GM19099 (cell line): ENCODE results near the gene FAM53B.

Source experiments
- POLR2A ChIP-seq: IDR thresholded peaks from 3 replicates; pipeline ENCODE4 v1.6.1; 2011; ENCODE audit warnings: low read depth; ENCODE audit not compliant: insufficient read length; ENCODE audit errors: extremely low read depth

Gene FAM53B

GRCh38 chr10:124641282-124642087, 102.7 kb downstream of the FAM53B start:
- TF ChIP-seq POLR2A, result no peak

DNA sequence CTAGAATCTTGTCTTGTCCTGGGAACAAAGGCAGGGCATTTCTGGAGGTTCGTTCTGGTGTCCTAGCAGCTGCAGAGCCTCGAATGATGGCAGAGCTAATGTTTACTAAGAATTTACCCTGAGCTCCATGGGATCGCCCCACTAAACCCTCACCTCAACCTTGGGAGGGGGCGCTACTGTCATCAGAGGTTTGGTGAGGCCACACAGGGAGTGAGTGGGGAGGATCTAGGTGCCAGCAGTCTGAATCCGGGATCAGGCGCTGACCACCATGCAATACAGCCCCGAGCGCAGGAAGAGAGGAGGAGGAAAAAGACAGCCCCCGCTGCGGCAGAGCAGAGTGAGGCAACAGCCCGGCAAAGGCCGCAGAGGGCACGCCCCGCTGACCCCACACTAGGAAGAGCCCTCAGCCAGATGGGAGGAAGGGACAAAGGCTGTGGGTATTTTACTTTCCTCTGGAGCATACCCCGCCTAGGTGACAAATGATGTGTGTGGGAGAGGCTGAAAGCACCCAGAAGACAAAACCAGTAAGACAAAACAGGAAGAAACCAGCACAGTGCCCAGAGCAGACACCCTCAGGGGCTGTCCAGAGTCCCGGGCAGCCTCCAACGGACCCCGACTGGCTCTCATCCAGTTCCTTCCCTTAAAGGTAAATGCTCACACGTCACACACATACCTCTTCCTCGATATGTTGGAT, 103.5 kb downstream of the FAM53B start:
- no peak for TF ChIP-seq POLR2A

- no peak for TF ChIP-seq POLR2A
Observed at GRCh38 chr10:124640056-124640455, 104.1 kb downstream of the FAM53B start.

GRCh38 chr10:124639646-124640045, 104.5 kb downstream of the FAM53B start:
- no peak for TF ChIP-seq POLR2A

DNA sequence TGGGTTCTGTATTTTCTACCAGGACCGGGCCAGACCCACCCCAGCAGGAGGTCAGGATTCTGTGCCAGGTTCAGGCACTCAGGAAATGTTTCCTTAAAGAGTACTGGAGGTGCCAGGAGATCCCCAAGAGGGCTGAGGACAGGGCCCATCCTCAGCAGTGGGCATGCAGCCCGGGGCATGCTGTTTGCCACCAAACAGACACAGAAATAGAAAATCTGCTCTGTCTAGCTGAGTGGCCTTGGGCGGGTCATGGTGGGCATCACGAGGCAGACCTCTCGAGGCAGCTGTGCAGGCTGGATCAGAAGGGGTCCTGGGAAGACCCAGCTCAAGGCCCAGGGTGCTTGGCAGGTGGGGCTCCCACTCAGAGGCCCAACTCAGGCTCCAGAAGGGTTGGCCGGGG, 105.0 kb downstream of the FAM53B start:
- TF ChIP-seq POLR2A, result no peak

GRCh38 chr10:124637746-124638145, 106.4 kb downstream of the FAM53B start:
- no peak for TF ChIP-seq POLR2A

DNA sequence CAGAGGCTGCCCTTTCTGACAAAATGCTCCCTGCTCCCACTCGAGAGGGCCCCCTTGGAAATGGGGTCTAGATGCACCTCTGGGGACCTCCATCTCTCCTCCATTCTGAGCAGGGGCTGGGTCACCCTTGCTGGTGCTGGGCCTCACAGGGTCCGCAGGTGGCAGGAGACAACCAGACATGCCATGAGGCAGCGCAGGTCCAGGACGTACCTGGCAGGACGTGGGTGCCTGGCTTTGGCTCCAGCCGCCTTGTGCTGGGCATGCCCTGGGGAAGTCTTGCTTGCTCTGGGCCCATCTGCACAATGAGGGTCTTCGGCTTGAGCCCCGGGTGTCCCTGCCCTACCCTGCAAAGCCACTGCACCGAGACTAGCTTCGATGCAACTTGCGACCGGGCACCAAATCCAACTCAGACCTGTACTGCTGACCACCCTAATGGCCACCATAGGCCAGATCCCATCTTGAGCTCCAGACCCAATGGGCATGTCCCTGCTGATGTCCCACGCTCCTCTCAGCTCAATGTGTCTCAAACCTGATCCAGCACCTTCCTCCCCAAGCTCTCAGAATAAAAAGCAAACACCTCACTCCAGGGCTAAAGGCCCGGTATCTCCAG, 107.0 kb downstream of the FAM53B start:
- no peak for TF ChIP-seq POLR2A

DNA sequence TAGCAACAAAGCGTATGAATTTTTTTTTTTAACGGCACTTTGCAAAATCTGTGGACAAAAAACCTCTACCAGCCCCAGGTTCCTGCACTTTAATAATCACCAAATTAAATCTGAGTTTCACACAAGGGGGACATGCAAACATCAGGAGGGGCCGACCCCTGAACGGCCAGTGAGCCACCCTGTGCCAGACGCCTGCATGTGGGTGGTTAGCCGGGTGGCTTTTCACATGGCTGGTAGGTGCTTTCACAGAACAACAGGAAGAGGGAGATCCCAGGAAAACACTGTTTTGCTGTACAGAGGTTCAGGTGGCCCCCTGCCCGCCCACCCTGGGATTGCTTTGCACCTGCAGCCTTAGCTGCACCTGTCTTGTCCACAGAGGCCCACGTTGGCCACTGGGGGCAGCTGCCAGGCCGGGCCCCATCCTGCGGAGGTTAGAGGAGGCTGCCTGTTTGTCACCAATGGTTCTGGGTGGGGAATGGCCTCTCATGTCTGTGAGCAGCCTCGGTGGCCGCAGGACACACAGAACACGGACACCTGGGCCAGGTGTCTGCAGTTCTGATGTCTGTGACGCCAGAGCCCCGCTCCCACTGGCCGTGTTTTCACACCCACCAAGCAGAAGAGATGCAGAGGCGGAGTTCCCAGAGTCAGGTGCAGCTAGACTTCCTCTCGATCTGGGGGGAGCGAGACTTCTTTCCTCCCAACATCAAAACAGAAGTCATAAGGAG, 107.7 kb downstream of the FAM53B start:
- TF ChIP-seq POLR2A, result no peak

DNA sequence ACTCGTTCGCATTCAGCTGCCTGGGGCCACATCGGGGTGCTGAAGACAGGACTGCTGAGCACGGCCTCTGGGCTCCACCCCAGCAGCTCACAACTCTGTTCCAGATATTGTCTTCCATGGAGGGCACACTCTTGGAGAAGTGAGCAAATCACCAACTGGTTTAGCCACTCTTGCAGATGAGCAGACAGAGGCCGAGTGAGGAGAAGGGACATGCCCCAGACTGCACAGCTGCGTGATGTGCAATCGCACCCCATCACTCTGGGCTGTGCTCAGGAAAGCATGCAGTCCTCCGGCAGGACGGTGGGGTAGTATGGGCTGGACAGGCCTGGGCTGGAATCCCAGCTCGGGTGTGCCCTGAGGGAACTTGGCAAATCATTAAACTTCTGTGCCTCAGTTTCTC, 111.6 kb downstream of the FAM53B start:
- no peak for TF ChIP-seq POLR2A

DNA sequence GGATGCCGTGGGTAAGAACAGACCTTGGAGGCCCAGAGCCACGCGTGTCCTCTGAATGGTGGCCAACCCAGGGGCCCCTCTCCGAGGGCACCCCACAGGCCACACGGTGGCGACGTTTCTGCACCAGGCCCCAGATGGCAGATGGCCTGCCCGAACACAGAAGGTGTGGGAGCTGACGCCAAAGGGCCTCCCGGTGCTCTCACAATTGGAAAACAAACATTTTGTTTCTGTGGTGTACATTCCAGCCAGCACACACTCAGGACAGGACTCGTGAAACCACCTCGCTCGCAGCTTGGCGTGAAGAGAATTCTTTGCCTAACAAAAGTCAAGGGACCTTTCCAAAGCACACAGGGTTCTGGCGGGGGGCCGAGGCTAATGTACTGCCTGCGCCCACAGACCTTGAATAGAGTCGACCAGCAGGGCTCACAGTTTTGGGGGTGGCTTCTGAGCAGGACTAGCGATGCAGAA, 112.1 kb downstream of the FAM53B start:
- TF ChIP-seq POLR2A, result no peak

DNA sequence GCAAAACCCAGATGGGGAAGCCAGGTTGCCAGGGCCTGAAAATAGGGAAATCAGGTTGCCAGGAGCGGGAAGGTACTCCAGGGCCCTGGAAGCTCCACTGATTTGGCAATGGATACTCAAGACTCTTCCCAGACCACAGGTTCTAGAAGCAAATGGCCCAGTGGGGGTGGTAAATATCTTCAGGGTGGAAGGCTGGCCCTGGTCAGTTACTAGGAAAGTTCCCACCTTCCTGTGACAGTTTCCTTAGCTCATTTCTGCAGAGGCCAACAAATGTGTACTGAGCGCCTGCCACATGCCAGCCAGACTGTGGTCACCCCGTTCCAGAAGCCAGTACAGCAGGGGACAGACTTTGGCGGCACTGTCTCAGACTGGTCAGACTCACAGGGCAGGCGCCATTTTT, 113.6 kb downstream of the FAM53B start:
- no peak for TF ChIP-seq POLR2A

DNA sequence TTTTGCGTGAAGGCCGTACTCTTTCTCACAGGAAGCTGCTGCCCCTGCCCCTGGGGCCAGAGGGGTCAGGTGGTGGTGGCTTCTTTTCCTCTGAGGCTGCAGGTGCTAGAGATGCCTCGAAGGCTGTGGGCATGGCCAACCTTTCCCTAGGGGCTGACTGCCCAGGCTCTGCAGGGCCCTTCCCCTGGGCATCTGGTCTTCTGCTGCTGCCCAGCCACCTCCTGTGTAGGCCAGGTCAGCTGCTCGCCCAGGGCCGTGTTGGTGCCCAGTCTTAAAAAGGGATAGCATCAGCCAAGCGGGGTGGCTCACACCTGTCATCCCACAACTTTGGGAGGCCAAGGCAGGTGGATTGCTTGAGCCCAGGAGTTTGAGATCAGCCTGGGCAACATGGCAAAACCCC, 114.3 kb downstream of the FAM53B start:
- no peak for TF ChIP-seq POLR2A

DNA sequence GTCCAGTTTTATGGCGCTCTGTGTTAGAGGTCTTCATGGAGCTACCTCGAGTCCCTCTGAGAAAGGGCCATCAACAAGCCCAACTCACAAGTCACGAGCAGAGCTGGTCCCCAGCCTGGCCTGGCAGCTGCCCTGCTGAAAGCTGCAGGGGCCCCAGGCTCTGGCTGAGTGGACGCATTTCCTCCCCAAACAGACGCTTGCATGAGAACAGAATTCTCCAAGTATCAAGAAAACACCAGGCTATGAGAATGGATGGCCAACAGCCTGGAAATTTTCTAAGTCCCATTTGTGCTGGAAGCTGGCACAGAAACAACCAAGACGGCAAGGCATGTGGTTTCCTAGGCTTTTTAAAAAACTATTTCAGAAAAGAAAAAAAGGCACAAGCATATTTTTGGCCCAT, 114.8 kb downstream of the FAM53B start:
- TF ChIP-seq POLR2A, result no peak

DNA sequence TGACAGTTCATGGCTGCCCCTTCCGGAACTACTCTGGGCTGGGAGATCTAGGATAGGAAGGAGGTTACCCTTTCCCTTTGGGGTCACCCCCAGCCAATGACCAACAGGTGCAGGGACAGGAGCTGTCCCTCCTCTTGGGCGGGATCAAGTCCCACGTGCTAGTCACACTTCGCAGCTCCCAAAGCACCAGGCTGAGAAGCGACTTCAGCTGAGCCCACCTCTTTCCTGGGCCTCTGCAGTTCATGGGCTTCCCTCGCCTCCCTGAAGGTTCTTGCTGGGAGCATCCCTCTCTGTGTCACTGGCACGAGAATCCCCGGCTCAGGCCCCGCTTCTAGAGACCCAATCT, 115.5 kb downstream of the FAM53B start:
- TF ChIP-seq POLR2A, result no peak
